HG02642 (cell line): Measurements from ENCODE around the gene TEX14.
"Not testable (repeated sequence)": the region's sequence is repeated elsewhere in the genome, so short reads cannot be mapped to it uniquely, and the experiment has no call there.

ENCODE experiments used
- ATAC-seq: cut with Tn5 transposase; IDR thresholded peaks from one replicate; pipeline ENCODE4 v1.9.1; 2021; ENCODE audit warnings: mild to moderate bottlenecking; ENCODE audit not compliant: unreplicated experiment, poor library complexity

TEX14 gene

GRCh38 chr17:58575511-58575910 lies 116.3 kb downstream of the TEX14 start:
- ATAC-seq = no peak

GRCh38 chr17:58574025-58574424 lies 117.8 kb downstream of the TEX14 start:
- no peak for ATAC-seq

GRCh38 chr17:58572846-58573245 lies 119.0 kb downstream of the TEX14 start:
- ATAC-seq = no peak

- ATAC-seq = no peak
Measured at GRCh38 chr17:58570758-58571157, 121.1 kb downstream of the TEX14 start.

GRCh38 chr17:58569196-58569595 lies 122.6 kb downstream of the TEX14 start:
- no peak for ATAC-seq

- ATAC-seq = no peak
Measured at GRCh38 chr17:58568044-58568799, 123.6 kb downstream of the TEX14 start.

GRCh38 chr17:58565389-58566311 lies 126.2 kb downstream of the TEX14 start:
- ATAC-seq = no peak

- ATAC-seq = no peak
Measured at GRCh38 chr17:58564971-58565370, 126.9 kb downstream of the TEX14 start.

- no peak for ATAC-seq
Measured at GRCh38 chr17:58564243-58564642, 127.6 kb downstream of the TEX14 start.

- ATAC-seq = no peak
Measured at GRCh38 chr17:58560511-58560910, 131.3 kb downstream of the TEX14 start.

- ATAC-seq = no peak
Measured at GRCh38 chr17:58557981-58558380, 133.9 kb downstream of the TEX14 start.

GRCh38 chr17:58556833-58557250 lies 135.0 kb downstream of the TEX14 start:
- ATAC-seq = no peak

GRCh38 chr17:58555109-58555508 lies 136.7 kb downstream of the TEX14 start:
- ATAC-seq = not testable (repeated sequence)

- ATAC-seq = no peak
Measured at GRCh38 chr17:58541249-58541648, 150.6 kb downstream of the TEX14 start.

- no peak for ATAC-seq
Measured at GRCh38 chr17:58539698-58540097, 152.1 kb downstream of the TEX14 start.

- no peak for ATAC-seq
Measured at GRCh38 chr17:58538811-58539409, 152.9 kb downstream of the TEX14 start.

- no peak for ATAC-seq
Measured at GRCh38 chr17:58537266-58537665, 154.6 kb downstream of the TEX14 start.

- no peak for ATAC-seq
Measured at GRCh38 chr17:58536542-58536941, 155.3 kb downstream of the TEX14 start.

GRCh38 chr17:58535431-58535830 lies 156.4 kb downstream of the TEX14 start:
- no peak for ATAC-seq

GRCh38 chr17:58534901-58535421 lies 156.9 kb downstream of the TEX14 start:
- no peak for ATAC-seq

- ATAC-seq = no peak
Measured at GRCh38 chr17:58534331-58534730, 157.5 kb downstream of the TEX14 start.
